ENCODE data around the gene HUNK. TPM values are rescaled to one million over a fixed set of nuclear protein-coding genes. Genes with fewer than 3 reads are reported as not detected.

The HUNK gene
- total and polyA plus RNA-seq, 2 of the 8 experiments (the other 6 are each of a cell fraction or from before 2014, with no cell fraction given), result 1.9 to 10.2 TPM

DNA sequence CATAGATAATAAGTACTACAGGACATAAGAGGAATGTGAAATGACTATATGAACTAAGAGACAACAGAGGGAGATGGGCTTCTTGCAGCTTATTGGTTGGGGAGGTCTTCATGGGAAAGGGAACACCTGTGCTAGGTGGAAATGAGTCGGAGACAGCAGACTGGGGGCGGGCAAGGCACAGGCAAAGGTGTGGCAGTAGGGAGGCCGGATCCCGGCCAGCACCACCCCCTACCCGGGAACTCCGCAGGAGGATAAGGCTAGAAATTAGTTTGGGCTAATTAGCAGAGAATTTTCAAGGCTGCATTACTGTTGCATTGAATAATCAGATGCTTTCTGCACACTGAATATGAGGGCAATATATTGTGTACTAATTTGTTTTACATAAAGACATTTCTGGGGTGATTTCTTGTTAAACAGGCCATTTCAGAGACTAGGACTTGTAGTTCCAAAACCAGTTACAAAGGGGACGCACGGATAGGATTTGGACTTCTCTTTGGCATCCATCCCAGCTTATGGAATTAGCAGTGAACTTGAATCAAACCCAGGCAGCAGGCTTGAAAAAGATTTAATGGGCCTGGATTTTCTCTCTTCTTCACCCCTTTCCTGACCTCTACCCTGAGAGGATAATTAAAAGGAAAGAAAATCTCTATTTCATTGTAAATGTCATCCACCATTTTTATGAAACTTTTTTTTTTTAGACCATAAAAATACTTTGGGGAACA lies 2.2 kb upstream of the HUNK start:
- Histone ChIP-seq H3K18ac (ENCODE audit: extremely low read depth, low read length) (no peak overlapping the region), H4K91ac (replicated peaks; ENCODE audit: insufficient read length, low read length) (no peak overlapping the region), H2BK12ac (ENCODE audit: low read depth, low read length) (no peak overlapping the region), H4K5ac (ENCODE audit: insufficient read length, low read depth, low read length) (no peak overlapping the region), H2AFZ (ENCODE audit: low read length) (no peak overlapping the region), H3K4me1 (replicated peaks in 1 of 4; ENCODE audit: control insufficient read depth in 3 of 4, insufficient read depth in 4 of 4, low read length in 3 of 4) (peaks cover 4 to 13% (median 5%) of the 10 kb centered on the region in 4 experiments), H3K36me3 (ENCODE audit: control insufficient read depth in 2 of 4, insufficient read depth in 4 of 4, low read length in 3 of 4) (no peaks in the 10 kb centered on the region), H3K4ac (replicated peaks; ENCODE audit: insufficient read length, low read depth, low read length) (no peak overlapping the region), H4K8ac (ENCODE audit: extremely low read depth, insufficient read depth, low read length) (no peak overlapping the region), H2BK20ac (ENCODE audit: low read length) (no peak overlapping the region), H3K23me2 (ENCODE audit: low read depth, low read length) (peaks cover 21% of the 10 kb centered on the region; the same call in 1 of the 2 replicates), H3K79me2 (ENCODE audit: control insufficient read depth in 1 of 2, insufficient read depth in 2 of 2, low read length in 2 of 2) (no peaks in the 10 kb centered on the region), H2AK5ac (ENCODE audit: low read depth, low read length) (no peak overlapping the region), H2BK120ac (replicated peaks; ENCODE audit: low read depth, low read length) (no peak overlapping the region), H3K9me3 (ENCODE audit: insufficient read depth in 2 of 2, low read depth in 1 of 2, low read length in 1 of 2) (no peaks in the 10 kb centered on the region), H3K27me3 (replicated peaks in 1 of 4; ENCODE audit: control insufficient read depth in 3 of 4, extremely low read depth in 1 of 4, insufficient read depth in 3 of 4, low read length in 3 of 4) (peaks cover 0 to 9% (median 7%) of the 10 kb centered on the region in 4 experiments; a peak in 4 of 7 replicates), H3K4me3 (ENCODE audit: extremely low read depth in 1 of 4, insufficient read depth in 2 of 4, low read depth in 3 of 4, low read length in 4 of 4) (no peak overlapping the region), H3K14ac (ENCODE audit: insufficient read length) (no peak overlapping the region), H2BK5ac (ENCODE audit: low read depth, low read length) (no peak overlapping the region), H3K4me2 (ENCODE audit: insufficient read depth in 1 of 2, low read depth in 2 of 2, low read length in 2 of 2) (no peak overlapping the region), H3K56ac (replicated peaks; ENCODE audit: insufficient read length, low read depth, low read length) (no peak overlapping the region), H3K27ac (ENCODE audit: low read depth, low read length) (no peak overlapping the region), H3K79me1 (ENCODE audit: low read depth, low read length) (no peaks in the 10 kb centered on the region), H2BK15ac (ENCODE audit: low read length) (no peak overlapping the region), H3K23ac (ENCODE audit: insufficient read length) (no peak overlapping the region), H3K9ac (replicated peaks in 1 of 4; ENCODE audit: extremely low read depth in 1 of 4, low read depth in 3 of 4, low read length in 3 of 4) (no peak overlapping the region), H4K20me1 (replicated peaks in 1 of 2; ENCODE audit: control insufficient read depth in 1 of 2, insufficient read depth in 2 of 2, low read length in 2 of 2) (no peaks in the 10 kb centered on the region)
- ChIA-PET POLR2A (ENCODE audit: partially characterized antibody) (interaction anchor here (0.6 kb wide), 1 partner anchor 71 kb away, joined by 3 read pairs; no protein-coding TSS in a partner anchor), CTCF (ENCODE audit: partially characterized antibody) (interaction anchor here (1.0 to 6.1 kb wide), 3 partner anchors 22 to 387 kb away, joined by 3 to 42 read pairs (median 3); no protein-coding TSS in a partner anchor)
- DNase-seq (ENCODE audit: low read depth in 1 of 2, low spot score in 2 of 2) (no peak), FAIRE-seq (no peak)
- TF ChIP-seq ASH2L (IDR thresholded peaks at IDR 0.05; ENCODE audit: low read length) (no peak), NRF1 (IDR thresholded peaks at IDR 0.05; ENCODE audit: low read depth, low read length) (no peak), MAFK (IDR thresholded peaks at IDR 0.05; ENCODE audit: low read depth, low read length) (no peak), TAF7 (optimal IDR thresholded peaks at IDR 0.05; ENCODE audit: borderline replicate concordance, low read depth, low read length) (no peak)
- 74% methylated on average over 8 of the region's 8 CpGs; no CpG with 5 or more reads in 1 of the 2 experiments for WGBS, 2 experiments (ENCODE audit: extremely low coverage in 1 of 2, insufficient coverage in 1 of 2, insufficient read length in 1 of 2, insufficient replicate concordance in 2 of 2, low coverage in 1 of 2, low lambda C conversion rate in 2 of 2, missing lambda C conversion rate in 1 of 2)
